HUES6 (cell line): ENCODE measurements around the gene CENPF.

ENCODE experiments used
- H3K27ac ChIP-seq: 2 replicates; pipeline ENCODE4 v1.7.0; 2013; ENCODE audit warnings: low read depth, mild to moderate bottlenecking, low read length, inconsistent platforms
- H3K27me3 ChIP-seq: 2 replicates; pipeline ENCODE4 v1.6.1; 2013; ENCODE audit warnings: low read length; ENCODE audit not compliant: control insufficient read depth, insufficient read depth
- H3K36me3 ChIP-seq: 2 replicates; pipeline ENCODE4 v1.6.1; 2013; ENCODE audit warnings: low read length; ENCODE audit not compliant: control insufficient read depth, insufficient read depth
- H3K4me1 ChIP-seq: 2 replicates; pipeline ENCODE4 v1.6.1; 2013; ENCODE audit warnings: low read length; ENCODE audit not compliant: control insufficient read depth, insufficient read depth
- H3K4me3 ChIP-seq: 2 replicates; pipeline ENCODE4 v1.5.1; 2013; ENCODE audit warnings: low read depth, low read length
- H3K9ac ChIP-seq: one replicate; pipeline ENCODE4 v1.6.1; 2013; ENCODE audit warnings: mild to moderate bottlenecking, low read length
- H3K9me3 ChIP-seq: 2 replicates; pipeline ENCODE4 v1.6.1; 2013; ENCODE audit warnings: low read depth, low read length; ENCODE audit not compliant: control insufficient read depth, insufficient read depth

Gene CENPF

GRCh38 chr1:214678386-214678785 lies 75.4 kb downstream of the CENPF start:
- H3K27ac ChIP-seq, result no peak overlapping the region
- H3K9ac ChIP-seq, result no peak overlapping the region
- peaks cover under 1% of the 10 kb centered on the region for H3K4me1 ChIP-seq
- no peak overlapping the region for H3K4me3 ChIP-seq
- 0 out of 2 replicates have a peak, but pooled peaks cover 3% of the 10 kb centered on the region for H3K36me3 ChIP-seq
- H3K27me3 ChIP-seq, result no peaks in the 10 kb centered on the region
- H3K9me3 ChIP-seq, result no peaks in the 10 kb centered on the region

DNA sequence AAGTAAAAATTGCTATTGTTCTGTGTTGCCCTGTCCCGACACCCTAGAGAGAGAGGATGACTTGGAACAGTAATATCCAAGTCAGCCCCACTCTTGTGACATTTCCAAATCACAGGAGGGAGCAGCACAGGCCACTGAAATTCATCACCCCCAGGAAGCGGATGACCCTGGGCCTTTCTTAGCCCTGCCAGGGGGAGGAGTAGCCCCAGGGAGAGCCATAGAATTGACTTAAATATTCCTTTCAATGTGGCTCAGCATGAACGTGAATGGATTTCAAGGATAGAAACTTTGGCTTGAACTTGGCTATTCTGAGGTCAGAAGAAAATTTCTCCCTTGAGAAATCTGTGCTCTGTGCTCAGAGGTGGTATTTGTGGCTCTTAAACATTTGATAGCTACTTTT lies 80.6 kb downstream of the CENPF start:
- Histone ChIP-seq H3K27ac (peak overlapping the region; percentile 7; the same call in 1 of the 2 replicates), H3K36me3 (no peaks in the 10 kb centered on the region), H3K9me3 (no peaks in the 10 kb centered on the region), H3K4me1 (peaks cover 18% of the 10 kb centered on the region), H3K27me3 (no peaks in the 10 kb centered on the region), H3K9ac (no peak overlapping the region), H3K4me3 (0 out of 2 replicates have a peak overlapping the region, but pooled peaks have one; percentile 5)

DNA sequence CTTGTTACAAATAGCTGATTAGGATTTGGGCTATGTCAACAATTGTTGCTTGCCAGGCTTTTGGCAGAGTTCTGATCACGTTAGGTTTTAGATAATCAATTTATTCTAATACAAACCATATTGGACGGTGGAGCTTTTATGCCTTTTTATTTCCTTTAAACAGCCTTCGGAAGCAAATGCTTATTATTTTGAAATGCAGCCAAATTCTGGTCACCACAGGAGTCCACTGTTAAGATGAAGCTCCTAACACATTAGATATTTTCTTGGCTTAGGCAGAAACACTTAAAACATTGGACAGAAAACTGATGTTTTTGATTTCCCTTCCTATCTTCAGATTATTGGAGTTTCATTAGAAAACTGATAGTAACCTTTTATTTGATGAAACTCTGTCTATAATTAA lies 82.9 kb downstream of the CENPF start:
- H3K4me1 ChIP-seq, result peaks cover 18% of the 10 kb centered on the region
- no peak overlapping the region for H3K9ac ChIP-seq
- no peak overlapping the region for H3K4me3 ChIP-seq
- H3K27me3 ChIP-seq, result no peaks in the 10 kb centered on the region
- H3K9me3 ChIP-seq, result no peaks in the 10 kb centered on the region
- H3K27ac ChIP-seq, result no peak overlapping the region
- H3K36me3 ChIP-seq, result no peaks in the 10 kb centered on the region

- no peak overlapping the region for H3K4me3 ChIP-seq
- H3K27ac ChIP-seq, result no peak overlapping the region
- H3K27me3 ChIP-seq, result no peaks in the 10 kb centered on the region
- no peaks in the 10 kb centered on the region for H3K36me3 ChIP-seq
- H3K9me3 ChIP-seq, result no peaks in the 10 kb centered on the region
- H3K4me1 ChIP-seq, result peaks cover 18% of the 10 kb centered on the region
- no peak overlapping the region for H3K9ac ChIP-seq
These were observed 83.5 kb downstream of the CENPF start for GRCh38 chr1:214686497-214686896.

- H3K9me3 ChIP-seq, result no peaks in the 10 kb centered on the region
- H3K4me1 ChIP-seq, result peaks cover 12% of the 10 kb centered on the region
- H3K4me3 ChIP-seq, result no peak overlapping the region
- H3K9ac ChIP-seq, result no peak overlapping the region
- no peaks in the 10 kb centered on the region for H3K36me3 ChIP-seq
- H3K27me3 ChIP-seq, result no peaks in the 10 kb centered on the region
- no peak overlapping the region for H3K27ac ChIP-seq
These were observed 85.9 kb downstream of the CENPF start for GRCh38 chr1:214688891-214689290.

DNA sequence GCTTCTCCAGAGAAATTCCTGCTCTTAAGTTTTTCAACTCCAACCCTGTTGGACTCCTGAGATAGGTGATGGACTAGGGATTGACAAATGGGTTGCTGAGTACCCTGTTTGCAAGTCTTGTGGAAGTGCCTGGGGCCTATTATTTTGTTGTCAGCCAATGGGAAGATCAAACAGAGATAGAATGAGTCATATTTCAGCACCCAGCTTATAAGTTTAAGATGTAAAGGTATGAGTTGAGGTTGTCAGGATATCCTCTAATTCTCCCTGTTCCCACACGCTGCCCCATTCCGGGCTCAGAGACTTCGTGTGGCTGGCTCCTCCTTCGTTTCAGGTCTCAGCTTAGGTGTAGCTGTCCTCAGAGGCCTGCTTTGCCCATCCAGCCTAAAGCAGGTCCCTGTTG lies 91.8 kb downstream of the CENPF start:
- H3K9ac ChIP-seq, result no peak overlapping the region

GRCh38 chr1:214698559-214698958 lies 95.6 kb downstream of the CENPF start:
- H3K27me3 ChIP-seq, result no peaks in the 10 kb centered on the region
- no peaks in the 10 kb centered on the region for H3K4me1 ChIP-seq
- no peaks in the 10 kb centered on the region for H3K36me3 ChIP-seq
- H3K4me3 ChIP-seq, result no peak overlapping the region
- no peak overlapping the region for H3K27ac ChIP-seq
- H3K9ac ChIP-seq, result no peak overlapping the region
- no peaks in the 10 kb centered on the region; the same call in 1 of the 2 replicates for H3K9me3 ChIP-seq

More for the DNA sequence above, 91.8 kb downstream of the CENPF start:
- no peaks in the 10 kb centered on the region for H3K4me1 ChIP-seq
- H3K4me3 ChIP-seq, result no peak overlapping the region
- no peak overlapping the region for H3K27ac ChIP-seq
- H3K9me3 ChIP-seq, result no peaks in the 10 kb centered on the region
- H3K27me3 ChIP-seq, result no peaks in the 10 kb centered on the region
- no peaks in the 10 kb centered on the region for H3K36me3 ChIP-seq

DNA sequence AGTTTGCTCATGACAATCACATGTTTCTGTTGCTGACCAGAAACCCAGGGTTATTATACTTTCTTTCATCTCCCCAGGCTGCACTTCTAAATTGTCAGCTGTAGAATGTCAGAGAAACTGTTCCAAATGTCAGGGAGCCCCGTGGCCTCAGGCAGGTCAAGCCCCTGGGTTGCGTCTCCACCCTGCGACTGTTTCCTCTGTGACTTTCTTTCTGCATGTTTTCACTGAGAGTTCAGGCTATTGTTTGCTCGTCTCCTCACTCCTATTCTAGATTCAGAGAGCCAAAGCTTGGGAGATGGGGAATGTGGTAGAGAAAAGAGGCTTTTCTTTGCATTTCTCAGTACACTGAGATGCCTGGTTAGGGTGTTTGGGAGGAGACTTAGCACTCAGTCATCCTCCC lies 97.4 kb downstream of the CENPF start:
- Histone ChIP-seq H3K27ac (no peak overlapping the region), H3K9ac (no peak overlapping the region), H3K36me3 (no peaks in the 10 kb centered on the region), H3K4me3 (no peak overlapping the region), H3K27me3 (no peaks in the 10 kb centered on the region), H3K4me1 (no peaks in the 10 kb centered on the region), H3K9me3 (no peaks in the 10 kb centered on the region; the same call in none of the 2 replicates)

DNA sequence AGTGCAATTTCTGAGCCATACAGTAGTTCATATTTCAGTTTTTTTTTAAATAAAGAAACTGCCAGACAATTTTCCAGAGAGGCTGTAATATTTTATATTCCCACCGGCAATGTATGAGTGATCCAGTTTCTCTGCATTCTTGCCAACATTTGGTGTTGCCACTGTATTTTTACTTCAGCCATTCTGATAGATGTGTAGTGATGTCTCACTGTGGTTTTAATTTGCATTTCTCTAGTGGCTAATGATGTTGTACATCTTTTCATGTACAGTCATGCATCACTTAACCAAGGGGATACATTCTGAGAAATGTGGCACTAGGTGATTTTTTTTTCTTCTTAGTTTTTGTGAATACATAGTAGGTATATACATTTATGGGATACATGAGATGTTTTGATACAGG lies 99.6 kb downstream of the CENPF start:
- H3K27me3 ChIP-seq, result no peaks in the 10 kb centered on the region
- no peaks in the 10 kb centered on the region for H3K36me3 ChIP-seq
- H3K9ac ChIP-seq, result no peak overlapping the region
- H3K9me3 ChIP-seq, result no peaks in the 10 kb centered on the region; the same call in none of the 2 replicates
- no peak overlapping the region for H3K4me3 ChIP-seq
- no peaks in the 10 kb centered on the region for H3K4me1 ChIP-seq
- no peak overlapping the region for H3K27ac ChIP-seq

GRCh38 chr1:214707306-214708087 lies 104.5 kb downstream of the CENPF start:
- H3K27ac ChIP-seq, result no peak overlapping the region
- no peak overlapping the region for H3K4me3 ChIP-seq
- H3K36me3 ChIP-seq, result no peaks in the 10 kb centered on the region
- no peak overlapping the region for H3K9ac ChIP-seq
- H3K9me3 ChIP-seq, result no peaks in the 10 kb centered on the region; the same call in none of the 2 replicates
- H3K4me1 ChIP-seq, result no peaks in the 10 kb centered on the region
- no peaks in the 10 kb centered on the region for H3K27me3 ChIP-seq

- H3K9me3 ChIP-seq, result no peaks in the 10 kb centered on the region; the same call in none of the 2 replicates
- H3K27ac ChIP-seq, result no peak overlapping the region
- no peaks in the 10 kb centered on the region for H3K36me3 ChIP-seq
- no peak overlapping the region for H3K4me3 ChIP-seq
- no peaks in the 10 kb centered on the region for H3K27me3 ChIP-seq
- no peaks in the 10 kb centered on the region for H3K4me1 ChIP-seq
- H3K9ac ChIP-seq, result no peak overlapping the region
These were observed 105.4 kb downstream of the CENPF start for GRCh38 chr1:214708321-214708955.
